GM12872 (cell line): ENCODE results near the gene ZNF710.
A peak's percentile ranks its signal among the peaks of the same experiment; 100 is the strongest.

ENCODE experiments used
- TF ChIP-seq, protein P1 (sequence below): IDR thresholded peaks from 3 replicates; pipeline ENCODE4 v1.5.1; 2011; ENCODE audit warnings: low read depth, mild to moderate bottlenecking, low read length, moderate library complexity; ENCODE audit not compliant: insufficient read depth

Gene ZNF710

DNA sequence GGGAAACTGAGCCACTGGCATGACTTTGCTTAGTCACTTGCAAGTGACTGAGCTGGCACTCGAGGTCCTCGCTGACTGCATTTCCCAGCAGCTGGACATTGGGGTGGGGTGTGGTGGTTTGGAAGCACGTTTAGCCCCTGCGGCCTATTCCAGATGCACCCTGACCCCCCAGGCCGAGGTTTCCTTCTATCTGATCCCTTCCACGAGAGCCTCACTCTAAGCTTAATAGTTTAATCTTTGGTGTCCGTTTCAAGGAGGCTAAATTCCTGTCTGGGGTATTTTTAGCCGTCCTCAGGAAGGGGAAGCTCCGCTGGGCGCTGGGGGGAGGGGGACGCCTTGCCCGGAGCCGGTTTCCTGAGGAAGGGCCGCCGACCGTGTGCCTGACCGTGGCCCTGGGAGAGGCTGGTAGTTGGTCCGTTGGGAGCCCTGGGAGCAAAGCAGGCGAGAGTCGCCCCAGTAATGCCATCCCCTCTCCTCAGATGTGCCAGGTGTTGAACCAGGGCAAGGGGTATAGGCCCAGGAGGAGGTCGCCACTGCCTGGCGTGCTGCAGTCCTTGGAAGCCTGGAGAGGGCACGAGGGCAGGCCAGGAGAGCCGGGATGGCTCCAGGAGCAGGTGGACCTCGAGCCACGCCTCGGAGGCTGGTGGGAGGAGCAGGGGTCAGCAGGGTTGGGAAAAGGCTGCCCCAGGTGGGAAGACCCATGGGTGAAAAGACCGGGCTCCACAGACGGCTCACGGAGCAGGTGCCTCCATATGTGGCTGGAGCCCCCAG lies 64.0 kb downstream of the ZNF710 start:
- TF ChIP-seq, protein P1, sequence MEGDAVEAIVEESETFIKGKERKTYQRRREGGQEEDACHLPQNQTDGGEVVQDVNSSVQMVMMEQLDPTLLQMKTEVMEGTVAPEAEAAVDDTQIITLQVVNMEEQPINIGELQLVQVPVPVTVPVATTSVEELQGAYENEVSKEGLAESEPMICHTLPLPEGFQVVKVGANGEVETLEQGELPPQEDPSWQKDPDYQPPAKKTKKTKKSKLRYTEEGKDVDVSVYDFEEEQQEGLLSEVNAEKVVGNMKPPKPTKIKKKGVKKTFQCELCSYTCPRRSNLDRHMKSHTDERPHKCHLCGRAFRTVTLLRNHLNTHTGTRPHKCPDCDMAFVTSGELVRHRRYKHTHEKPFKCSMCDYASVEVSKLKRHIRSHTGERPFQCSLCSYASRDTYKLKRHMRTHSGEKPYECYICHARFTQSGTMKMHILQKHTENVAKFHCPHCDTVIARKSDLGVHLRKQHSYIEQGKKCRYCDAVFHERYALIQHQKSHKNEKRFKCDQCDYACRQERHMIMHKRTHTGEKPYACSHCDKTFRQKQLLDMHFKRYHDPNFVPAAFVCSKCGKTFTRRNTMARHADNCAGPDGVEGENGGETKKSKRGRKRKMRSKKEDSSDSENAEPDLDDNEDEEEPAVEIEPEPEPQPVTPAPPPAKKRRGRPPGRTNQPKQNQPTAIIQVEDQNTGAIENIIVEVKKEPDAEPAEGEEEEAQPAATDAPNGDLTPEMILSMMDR: no peak

DNA sequence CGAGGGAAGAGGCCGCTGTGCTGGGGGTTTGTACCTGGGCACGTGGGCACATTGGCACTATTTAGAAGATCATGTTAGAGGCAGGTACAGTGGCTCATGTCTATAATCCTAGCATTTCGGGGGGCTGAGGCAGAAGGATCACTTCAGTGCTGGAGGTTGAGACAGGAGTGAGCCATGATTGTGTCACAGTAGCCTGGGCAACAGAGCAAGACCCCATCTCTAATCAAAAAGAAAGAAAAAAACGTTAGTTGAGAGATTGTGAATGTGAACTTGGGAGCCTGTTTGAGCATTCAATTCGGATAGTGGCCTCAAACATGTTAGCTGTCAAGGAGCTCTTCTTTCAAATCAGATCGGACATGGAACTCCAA lies 64.5 kb downstream of the ZNF710 start:
- TF ChIP-seq, protein P1: no peak

DNA sequence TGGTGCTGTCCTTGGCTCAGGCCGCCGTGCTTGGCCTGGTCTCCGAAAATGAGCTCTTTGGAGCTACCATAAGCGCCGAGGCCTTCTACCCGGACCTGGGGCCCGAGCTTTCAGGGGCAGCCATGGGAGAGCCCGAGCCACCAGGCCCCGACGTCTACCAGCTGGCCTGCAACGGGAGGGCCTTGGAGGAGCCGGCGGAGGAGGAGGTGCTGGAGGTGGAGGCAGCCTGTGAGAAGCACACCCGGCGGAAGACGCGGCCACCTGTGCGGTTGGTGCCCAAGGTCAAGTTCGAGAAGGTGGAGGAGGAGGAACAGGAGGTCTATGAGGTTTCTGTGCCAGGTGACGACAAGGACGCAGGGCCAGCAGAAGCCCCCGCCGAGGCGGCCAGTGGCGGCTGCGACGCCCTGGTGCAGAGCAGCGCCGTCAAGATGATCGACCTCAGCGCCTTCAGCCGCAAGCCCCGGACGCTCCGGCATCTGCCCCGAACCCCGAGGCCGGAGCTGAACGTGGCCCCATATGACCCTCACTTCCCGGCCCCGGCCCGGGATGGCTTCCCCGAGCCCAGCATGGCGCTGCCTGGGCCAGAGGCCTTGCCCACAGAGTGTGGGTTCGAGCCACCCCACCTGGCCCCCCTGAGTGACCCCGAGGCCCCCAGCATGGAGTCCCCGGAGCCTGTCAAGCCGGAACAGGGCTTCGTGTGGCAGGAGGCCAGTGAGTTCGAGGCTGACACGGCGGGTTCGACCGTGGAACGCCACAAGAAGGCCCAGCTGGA lies 66.2 kb downstream of the ZNF710 start:
- TF ChIP-seq, protein P1: no peak

DNA sequence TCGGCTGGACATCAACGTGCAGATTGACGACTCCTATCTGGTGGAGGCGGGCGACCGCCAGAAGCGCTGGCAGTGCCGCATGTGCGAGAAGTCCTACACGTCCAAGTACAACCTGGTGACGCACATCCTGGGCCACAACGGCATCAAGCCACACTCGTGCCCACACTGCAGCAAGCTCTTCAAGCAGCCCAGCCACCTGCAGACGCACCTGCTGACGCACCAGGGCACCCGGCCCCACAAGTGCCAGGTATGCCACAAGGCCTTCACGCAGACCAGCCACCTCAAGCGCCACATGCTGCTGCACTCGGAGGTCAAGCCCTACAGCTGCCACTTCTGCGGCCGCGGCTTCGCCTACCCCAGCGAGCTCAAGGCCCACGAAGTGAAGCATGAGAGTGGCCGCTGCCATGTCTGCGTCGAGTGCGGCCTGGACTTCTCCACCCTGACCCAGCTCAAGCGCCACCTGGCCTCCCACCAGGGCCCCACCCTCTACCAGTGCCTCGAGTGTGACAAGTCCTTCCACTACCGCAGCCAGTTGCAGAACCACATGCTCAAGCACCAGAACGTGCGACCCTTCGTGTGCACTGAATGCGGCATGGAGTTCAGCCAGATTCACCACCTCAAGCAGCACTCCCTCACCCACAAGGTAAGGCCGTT lies 67.0 kb downstream of the ZNF710 start:
- TF ChIP-seq, protein P1: no peak

DNA sequence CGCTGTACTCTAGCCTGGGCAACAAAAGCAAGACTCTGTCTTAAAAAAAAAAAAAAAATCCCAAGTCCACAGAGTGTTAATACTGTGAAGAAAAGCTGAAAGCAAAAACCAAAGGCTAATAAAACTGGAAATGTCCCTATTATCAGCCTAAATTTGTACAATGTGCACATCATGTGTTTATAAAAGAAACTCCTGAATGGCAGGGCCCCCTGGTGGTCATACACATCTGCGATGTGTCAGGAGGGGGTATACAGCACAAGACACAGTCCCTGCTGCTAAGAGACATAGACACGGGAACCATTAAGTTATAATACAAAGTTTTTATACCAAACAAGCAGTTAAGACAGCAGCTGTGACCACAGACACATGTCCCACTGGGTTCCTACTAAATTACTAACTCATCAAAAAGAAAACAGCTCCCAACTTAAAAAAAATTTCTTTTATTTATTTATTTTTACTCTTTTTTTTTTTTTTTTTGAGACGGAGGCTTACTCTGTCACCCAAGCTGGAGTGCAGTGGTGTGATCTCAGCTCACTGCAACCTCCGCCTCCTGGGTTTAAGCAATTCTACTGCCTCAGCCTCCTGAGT lies 70.2 kb downstream of the ZNF710 start:
- TF ChIP-seq, protein P1: peak; percentile 76

DNA sequence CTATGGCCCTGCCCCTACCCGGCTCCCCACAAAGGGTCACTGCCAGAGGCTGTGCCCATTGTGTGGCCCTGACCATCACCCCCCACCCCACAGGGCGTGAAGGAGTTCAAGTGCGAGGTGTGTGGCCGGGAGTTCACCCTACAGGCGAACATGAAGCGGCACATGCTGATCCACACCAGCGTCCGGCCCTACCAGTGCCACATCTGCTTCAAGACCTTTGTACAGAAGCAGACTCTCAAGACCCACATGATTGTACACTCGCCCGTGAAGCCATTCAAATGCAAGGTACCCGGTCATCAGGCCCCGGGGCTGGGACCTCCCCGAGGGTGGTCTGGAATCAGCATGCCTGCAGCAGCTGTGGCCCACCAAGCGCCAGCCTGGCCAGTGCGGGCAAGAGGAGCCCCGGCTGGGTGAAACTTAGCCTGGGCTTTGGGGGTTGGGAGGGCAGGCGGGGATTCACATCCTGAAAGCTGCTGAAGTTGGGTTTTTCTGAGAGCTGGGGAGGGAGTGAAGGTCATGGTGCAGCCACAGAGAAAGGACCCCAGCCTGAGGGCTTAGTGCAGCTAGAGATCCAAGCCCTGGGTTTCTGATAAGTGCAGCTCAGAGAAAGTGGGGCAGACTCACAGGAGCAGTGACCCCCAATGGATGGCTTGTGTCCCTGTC lies 72.0 kb downstream of the ZNF710 start:
- TF ChIP-seq, protein P1: no peak

DNA sequence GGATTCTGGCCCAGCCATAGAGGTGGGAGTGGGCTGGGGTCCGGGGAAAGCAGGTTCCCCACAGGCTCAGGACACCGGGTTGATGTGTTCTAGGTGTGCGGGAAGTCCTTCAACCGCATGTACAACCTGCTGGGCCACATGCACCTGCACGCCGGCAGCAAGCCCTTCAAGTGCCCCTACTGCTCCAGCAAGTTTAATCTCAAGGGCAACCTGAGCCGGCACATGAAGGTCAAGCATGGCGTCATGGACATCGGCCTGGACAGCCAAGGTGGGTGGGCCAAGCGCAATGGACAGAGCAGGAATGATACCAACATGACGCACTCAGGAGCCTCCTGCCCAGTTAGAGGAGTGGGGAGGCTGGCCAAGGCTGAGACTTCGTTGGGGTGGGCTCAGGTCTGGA lies 72.9 kb downstream of the ZNF710 start:
- TF ChIP-seq, protein P1: no peak
